HG02938 (cell line): Measurements from ENCODE around the gene SPDYE9.
"Not testable (repeated sequence)": the region's sequence is repeated elsewhere in the genome, so short reads cannot be mapped to it uniquely, and the experiment has no call there.

ENCODE experiments used
- ATAC-seq: cut with Tn5 transposase; IDR thresholded peaks from one replicate; pipeline ENCODE4 v1.9.1; 2021; ENCODE audit warnings: mild to moderate bottlenecking, moderate library complexity; ENCODE audit not compliant: unreplicated experiment

Gene SPDYE9

GRCh38 chr7:73085938-73086337, at the start of gene SPDYE9:
Gene SPDYE9, minus strand, starts transcription at chr7:73086038. Its CDS starts 1,800 bp downstream, at chr7:73084238.
- ATAC-seq: not testable (repeated sequence)

GRCh38 chr7:73134866-73135265, 49.0 kb upstream of the SPDYE9 start:
- ATAC-seq: not testable (repeated sequence)

- not testable (repeated sequence) for ATAC-seq
Observed at GRCh38 chr7:73132651-73133217, 46.9 kb upstream of the SPDYE9 start.

GRCh38 chr7:73130612-73131011, 44.8 kb upstream of the SPDYE9 start:
- not testable (repeated sequence) for ATAC-seq

DNA sequence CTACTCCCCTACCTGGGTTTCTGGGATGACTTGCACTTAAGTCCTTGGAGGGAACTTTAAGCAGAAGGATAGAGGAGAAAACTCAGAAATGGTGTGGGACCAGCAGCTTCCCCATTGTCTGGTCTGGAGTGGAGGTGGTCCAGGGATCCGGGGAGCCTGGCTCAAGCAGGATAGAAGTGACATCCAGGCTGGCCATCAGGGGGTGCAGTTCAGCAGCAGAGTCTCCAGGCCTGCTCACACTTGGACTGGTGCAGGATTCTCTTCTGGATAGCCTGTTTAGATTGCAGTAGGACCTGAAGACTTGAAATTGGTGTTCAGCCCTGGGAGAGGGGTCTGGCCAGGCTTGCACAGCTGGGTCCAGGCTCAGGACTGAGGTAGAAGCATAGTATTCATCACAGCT, 38.3 kb upstream of the SPDYE9 start:
- not testable (repeated sequence) for ATAC-seq

GRCh38 chr7:73122778-73123447, 37.1 kb upstream of the SPDYE9 start:
- ATAC-seq: not testable (repeated sequence)

- not testable (repeated sequence) for ATAC-seq
Observed at GRCh38 chr7:73118155-73118554, 32.3 kb upstream of the SPDYE9 start.

- ATAC-seq: not testable (repeated sequence)
Observed at GRCh38 chr7:73057811-73058210, 28.0 kb downstream of the SPDYE9 start, which contains the start of gene SPDYE11. Gene SPDYE11, minus strand, starts transcription at chr7:73057911. Its CDS starts 1,800 bp downstream, at chr7:73056111.

- not testable (repeated sequence) for ATAC-seq
Observed at GRCh38 chr7:73029666-73030065, 56.2 kb downstream of the SPDYE9 start, which contains the start of gene SPDYE8. Gene SPDYE8, minus strand, starts transcription at chr7:73029766. Its CDS starts 1,800 bp downstream, at chr7:73027966.
